Measurements from ENCODE around the gene ABLIM2.

The ABLIM2 gene

DNA sequence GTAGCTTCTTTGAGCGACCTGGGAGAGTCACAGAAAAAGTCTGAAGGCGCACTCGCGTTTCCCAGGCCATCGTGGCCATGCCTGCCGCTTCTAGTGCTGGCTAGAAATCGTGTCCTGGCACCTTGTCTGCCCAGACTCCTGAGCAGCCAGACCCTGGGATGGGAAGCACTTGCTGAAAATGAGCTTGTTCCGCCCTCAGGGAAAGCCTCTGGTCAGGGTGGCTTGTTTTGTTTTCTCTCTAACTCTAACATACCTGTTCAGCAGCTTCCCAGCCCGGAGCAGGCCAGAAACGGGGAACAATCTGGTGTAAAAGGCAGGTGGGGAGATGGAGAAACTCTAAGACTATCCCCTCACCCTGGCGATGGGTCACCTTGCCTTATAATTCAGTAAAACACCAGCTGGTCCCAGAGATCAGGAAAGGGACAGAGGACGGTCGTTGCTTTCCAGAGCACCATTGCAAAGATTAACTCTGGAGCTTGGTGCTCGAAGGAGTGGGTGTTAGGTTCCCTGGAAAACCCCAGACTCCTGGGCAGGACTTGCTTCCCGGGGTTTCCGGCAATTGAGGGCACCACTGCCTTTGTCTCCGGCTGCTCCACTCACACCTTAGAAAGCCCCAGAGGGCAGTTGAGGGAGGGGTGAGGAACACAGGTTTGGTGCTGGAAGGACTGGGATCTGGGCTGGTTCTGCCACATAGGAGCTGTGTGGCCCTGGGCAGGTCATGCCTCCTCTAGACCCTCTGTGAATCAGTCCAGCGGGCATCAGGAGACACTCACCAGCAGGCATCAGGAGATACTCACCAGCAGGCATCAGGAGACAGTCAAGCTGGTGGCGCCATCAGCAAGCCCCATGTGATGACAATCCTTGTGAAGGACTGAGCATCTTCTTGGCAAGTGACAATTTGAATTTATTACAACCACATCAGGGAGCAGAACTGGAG lies 36.0 kb upstream of the ABLIM2 start:
- in situ Hi-C loops (cut with HindIII; ENCODE audit: low sequenced_read_pairs): no loop called here

DNA sequence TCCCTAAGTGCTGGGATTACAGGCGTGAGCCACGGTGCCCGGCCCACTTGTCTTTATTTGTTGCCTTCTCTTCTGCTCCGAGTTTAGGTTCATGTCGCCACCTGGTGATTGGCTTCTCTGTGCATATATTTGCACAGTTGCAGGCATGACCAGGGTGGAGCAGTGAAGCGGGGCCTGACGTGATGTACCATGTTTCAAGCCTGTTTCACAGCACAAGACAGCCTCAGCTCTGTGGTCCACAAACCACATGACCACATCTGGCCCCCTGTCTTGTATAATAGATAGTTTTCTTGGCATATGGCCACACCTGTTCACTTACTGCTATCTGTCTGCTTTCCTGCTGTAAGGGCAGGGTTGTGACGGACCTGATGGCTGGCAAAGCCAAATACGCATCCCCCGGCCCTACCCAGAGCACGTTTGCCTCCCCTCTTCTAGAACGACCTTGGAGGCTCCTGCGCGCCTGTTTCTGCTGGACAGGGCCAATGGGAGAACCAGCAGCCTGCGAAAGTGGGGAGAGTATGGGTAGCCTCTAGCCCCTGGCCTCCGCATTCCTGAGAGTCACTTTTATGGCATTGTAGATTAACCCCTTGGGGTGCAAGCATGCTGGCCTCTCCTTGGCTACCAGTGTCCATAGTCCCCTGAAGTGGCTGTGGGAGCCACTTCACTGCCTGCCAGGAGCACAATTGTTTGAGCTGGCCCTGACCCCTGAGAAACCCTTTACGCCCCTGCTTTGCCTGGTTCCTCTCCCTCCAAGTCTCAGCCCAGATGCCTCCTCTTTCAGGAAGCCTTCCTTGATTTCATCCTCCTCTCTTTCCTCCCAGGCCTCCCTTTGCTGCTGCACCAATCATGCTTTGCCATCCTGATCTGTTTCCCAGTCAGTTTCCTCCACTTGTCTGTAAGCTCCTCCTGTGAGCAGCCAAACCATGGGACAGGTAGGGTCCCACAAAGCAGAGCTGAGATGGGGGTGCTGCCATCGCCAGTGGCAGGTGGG lies 34.4 kb upstream of the ABLIM2 start:
- in situ Hi-C loops (cut with HindIII; ENCODE audit: low sequenced_read_pairs): no loop called here

- in situ Hi-C loops (cut with HindIII; ENCODE audit: low sequenced_read_pairs): no loop called here
Observed at GRCh38 chr4:8191136-8191747, 32.6 kb upstream of the ABLIM2 start.

GRCh38 chr4:8189551-8190466 lies 31.2 kb upstream of the ABLIM2 start:
- in situ Hi-C loops (cut with HindIII; ENCODE audit: low sequenced_read_pairs): no loop called here

DNA sequence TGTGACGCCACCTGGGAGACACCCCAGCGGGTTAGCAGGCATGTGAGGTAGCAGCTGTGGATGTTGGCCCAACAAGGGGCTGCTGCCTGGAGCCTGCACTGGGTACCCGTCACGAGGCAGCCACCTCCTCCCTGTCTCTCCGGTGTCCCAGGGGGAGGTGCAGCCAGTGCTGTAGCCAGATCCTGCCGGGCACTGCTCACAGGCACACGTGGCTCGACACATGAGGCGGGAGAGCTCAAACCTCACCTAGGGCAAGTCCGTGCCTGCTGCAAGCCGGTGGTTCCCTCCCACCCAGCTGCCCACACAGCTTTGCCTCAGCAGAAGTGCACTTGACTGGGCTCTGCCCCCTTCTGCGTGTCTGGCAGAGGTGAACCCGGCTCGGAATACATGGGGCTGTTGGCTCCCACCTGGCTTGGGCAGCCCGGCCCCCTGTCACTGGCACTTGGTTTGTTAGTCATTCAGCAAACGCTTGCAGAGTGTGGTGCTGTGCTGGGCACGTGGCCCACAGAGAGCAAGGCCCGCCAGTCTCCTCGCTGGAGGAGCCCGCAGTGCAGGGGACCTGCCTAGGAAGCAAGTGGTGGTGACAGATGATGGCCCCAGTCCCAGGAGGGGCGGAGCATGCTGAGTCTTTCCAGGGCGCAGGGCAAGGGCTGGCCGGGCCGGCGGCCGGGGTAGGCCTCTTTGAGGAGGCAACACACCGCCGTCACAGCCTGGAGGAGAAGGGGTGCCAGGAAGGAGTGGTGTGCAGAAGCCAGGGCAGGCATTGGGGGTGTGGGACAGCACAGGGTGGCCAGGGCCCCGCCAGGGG lies 30.3 kb upstream of the ABLIM2 start:
- in situ Hi-C loops (cut with HindIII; ENCODE audit: low sequenced_read_pairs): no loop called here

GRCh38 chr4:8188085-8188484 lies 29.5 kb upstream of the ABLIM2 start:
- in situ Hi-C loops (cut with HindIII; ENCODE audit: low sequenced_read_pairs): no loop called here

DNA sequence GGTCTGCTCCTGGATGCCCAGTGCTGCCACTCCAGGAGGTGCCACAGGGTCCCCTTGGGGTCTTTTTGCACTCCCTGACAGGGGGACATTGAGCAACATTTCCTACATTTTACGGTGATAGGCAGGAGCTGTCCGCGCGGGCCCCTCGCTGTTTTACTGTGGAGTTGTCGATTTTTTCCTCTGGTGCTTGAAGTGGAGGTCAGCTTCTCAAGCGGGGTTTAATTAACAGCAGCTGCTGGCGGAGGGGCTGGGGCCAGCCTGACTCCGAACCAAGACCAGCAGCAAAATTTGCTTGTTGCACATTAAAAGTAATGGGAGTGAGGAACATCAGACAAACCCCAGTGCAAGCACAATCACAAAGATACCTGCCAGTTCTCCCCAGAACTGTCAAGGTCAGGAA lies 27.3 kb upstream of the ABLIM2 start:
- in situ Hi-C loops (cut with HindIII; ENCODE audit: low sequenced_read_pairs): no loop called here

- in situ Hi-C loops (cut with HindIII; ENCODE audit: low sequenced_read_pairs): no loop called here
Observed at GRCh38 chr4:8185295-8185694, 26.7 kb upstream of the ABLIM2 start.

DNA sequence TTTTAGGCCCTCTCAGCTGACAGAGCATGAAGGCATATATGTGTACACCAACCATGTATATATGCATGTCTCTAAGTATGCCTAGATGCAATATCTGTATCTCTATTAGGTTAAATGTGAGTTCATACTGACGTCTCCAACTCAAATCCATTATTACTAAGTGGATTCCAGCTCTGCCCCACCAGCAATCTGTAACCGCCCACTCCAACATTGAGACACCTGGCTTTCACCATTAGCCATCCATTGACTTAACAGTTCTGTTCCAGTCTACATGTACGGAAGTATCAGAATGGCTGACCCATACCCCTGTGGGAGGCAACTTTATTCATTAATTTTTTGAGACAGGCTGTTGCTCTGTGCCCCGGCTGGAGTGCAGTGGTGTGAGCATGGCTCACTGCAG lies 25.4 kb upstream of the ABLIM2 start:
- in situ Hi-C loops (cut with HindIII; ENCODE audit: low sequenced_read_pairs): no loop called here

DNA sequence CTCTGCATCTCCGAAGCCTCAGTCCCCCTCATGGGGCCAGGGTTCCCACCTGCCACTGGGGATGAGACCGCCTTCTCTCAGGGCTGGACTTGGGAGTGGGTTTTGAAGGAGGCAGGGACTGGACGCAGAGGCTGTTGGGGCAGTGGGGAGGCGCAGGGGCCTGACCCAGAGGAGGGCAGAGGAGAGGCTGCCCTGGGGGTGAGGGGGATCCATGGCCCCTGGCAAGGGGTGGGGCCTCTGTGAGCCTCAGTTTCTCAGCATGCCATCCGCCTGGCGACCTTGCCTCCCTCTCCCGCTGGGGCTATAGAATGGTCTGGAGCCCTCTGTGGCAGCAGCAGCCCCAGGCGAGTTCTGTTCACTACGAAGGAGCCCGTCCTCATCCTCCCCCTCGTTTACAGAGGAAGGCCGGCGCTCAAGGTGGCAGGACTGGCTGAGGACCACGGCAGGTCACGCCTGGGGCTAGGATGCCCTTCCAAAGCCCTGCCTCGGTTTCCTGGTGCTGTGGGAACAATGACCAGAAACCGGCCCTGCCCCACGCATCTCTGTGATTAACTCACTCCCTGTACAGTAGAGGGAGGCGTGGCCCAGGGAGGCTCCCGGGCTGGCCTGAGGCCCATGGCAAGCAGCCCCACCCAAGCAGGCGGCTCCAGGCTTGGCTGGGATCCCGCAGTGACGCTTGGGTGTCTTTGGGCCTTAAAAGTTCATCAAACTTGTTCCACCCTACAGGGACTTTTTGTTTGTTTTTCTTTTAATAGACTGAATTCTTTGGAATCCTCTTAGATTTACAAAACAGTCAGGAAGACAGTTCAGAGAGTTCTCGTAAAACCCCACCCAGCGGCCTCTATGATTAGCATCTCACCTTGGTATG lies 24.5 kb upstream of the ABLIM2 start:
- in situ Hi-C loops (cut with HindIII; ENCODE audit: low sequenced_read_pairs): no loop called here

DNA sequence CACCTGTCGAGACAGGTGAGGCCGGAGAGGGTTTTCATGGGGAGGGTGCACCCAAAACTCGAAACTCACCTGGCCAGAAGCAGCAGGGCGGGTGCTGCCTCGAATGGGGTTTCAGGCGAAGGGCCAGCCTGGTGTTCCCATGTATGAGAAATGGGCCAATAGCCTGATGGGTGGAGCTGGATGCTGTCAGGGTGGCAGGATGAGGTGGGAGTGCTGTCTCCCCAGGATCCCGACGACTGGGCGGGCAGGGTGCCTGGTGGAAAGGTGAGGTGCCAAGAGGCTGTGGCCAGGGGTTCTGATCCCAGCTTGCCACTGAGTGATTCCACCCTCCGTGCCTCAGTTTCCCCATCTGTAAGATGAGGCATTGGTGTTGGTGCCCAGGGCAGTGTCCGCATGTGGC lies 23.7 kb upstream of the ABLIM2 start:
- in situ Hi-C loops (cut with HindIII; ENCODE audit: low sequenced_read_pairs): no loop called here

DNA sequence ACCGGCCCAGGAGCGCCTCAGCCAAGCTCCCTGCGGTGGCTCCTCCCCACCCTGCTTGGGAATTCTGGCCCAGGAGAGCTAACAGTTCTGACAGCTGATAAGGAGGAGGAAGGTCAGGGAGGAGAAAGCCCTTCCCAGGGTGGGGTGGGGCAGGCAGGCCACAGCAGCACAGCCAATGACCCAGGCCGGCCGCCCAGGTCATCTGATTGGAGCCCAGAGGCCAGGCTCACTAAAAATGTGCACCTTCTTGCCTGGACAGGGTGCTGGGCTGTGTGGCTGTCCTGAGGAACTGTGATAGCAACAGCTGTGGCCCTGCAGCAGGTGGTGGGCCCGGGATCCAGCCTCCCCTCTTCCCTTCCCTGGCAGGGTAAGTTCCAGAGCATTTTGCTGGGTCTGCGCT lies 23.2 kb upstream of the ABLIM2 start:
- in situ Hi-C loops (cut with HindIII; ENCODE audit: low sequenced_read_pairs): no loop called here

- in situ Hi-C loops (cut with HindIII; ENCODE audit: low sequenced_read_pairs): no loop called here
Observed at GRCh38 chr4:8181119-8181518, 22.5 kb upstream of the ABLIM2 start.

- in situ Hi-C loops (cut with HindIII; ENCODE audit: low sequenced_read_pairs): no loop called here
Observed at GRCh38 chr4:8180310-8181093, 21.9 kb upstream of the ABLIM2 start.

GRCh38 chr4:8179771-8180170 lies 21.2 kb upstream of the ABLIM2 start:
- in situ Hi-C loops (cut with HindIII; ENCODE audit: low sequenced_read_pairs): no loop called here

- in situ Hi-C loops (cut with HindIII; ENCODE audit: low sequenced_read_pairs): no loop called here
Observed at GRCh38 chr4:8179074-8179473, 20.5 kb upstream of the ABLIM2 start.

DNA sequence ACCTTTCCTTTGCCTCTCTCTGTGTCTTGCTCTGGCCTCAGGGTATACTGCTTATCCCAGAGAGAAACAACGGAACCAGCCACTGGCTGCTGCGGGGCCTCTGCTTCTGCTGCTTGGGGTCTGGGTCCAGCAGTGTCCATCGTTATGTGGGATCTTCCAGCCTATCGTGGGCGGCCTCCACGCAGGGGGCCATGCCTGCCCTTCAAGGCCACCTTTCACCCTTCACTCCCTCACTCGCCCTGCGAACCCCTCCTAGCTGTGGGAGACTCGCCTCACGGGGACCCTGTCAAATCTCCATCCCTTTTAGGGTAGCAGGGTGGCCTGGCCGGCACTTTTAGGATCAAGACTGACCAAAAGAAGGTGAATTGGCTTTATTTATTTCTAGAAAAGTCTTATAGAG lies 19.3 kb upstream of the ABLIM2 start:
- in situ Hi-C loops (cut with HindIII; ENCODE audit: low sequenced_read_pairs): no loop called here

DNA sequence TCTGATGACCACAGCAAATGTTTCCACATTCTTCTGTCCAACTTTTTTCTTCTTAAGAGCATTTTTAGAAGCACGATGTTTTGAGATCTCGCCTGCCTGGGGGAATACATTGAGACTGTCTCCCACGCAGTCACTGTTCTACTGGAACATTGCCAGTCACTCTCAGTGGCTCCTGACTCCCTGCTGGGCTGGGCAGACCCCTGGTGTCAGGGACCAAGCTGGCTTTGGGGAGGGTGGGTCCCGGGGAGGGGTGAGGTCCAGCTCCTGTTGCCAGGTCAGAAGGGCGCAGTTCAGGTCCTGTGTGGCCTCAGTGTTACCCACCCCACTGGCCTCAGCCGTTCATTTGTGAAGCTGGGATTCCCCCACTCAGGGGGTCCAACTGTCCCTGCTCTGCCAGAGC lies 18.9 kb upstream of the ABLIM2 start:
- in situ Hi-C loops (cut with HindIII; ENCODE audit: low sequenced_read_pairs): no loop called here
